ENCODE results near the gene XAGE3. TPM values are rescaled to one million over a fixed set of nuclear protein-coding genes. Genes with fewer than 3 reads are reported as not detected.

XAGE3 gene
- polyA plus RNA-seq, 4 donors: not detected

GRCh38 chrX:52819788-52820187, 48.1 kb downstream of the XAGE3 start:
- no peaks in the 10 kb centered on the region for H3K36me3 ChIP-seq (ENCODE audit: control insufficient read depth in 3 of 3, insufficient read depth in 2 of 3, low read depth in 1 of 3, low read length in 3 of 3)
- H3K27ac ChIP-seq (ENCODE audit: low read depth in 1 of 3, low read length in 2 of 3): no peak overlapping the region
- 65 to 90% (median 82%) methylated on average over 4 of the region's 4 CpGs for WGBS, 3 donors
- FAIRE-seq (no peak), DNase-seq (no peak)
- H3K27me3 ChIP-seq (ENCODE audit: control insufficient read depth in 3 of 3, insufficient read depth in 3 of 3, low read length in 3 of 3): no peaks in the 10 kb centered on the region
- H3K4me3 ChIP-seq (ENCODE audit: low read depth in 1 of 3, low read length in 3 of 3): no peak overlapping the region
- no peaks in the 10 kb centered on the region for H3K9me3 ChIP-seq (ENCODE audit: control insufficient read depth in 2 of 2, insufficient read depth in 1 of 2, low read depth in 1 of 2, low read length in 1 of 2)
- no peaks in the 10 kb centered on the region for H3K4me1 ChIP-seq (ENCODE audit: control insufficient read depth in 3 of 3, insufficient read depth in 2 of 3, low read depth in 1 of 3, low read length in 2 of 3)

Other genes starting within 250 kb of the XAGE3 start
- gene SSX7, start 213.2 kb downstream of the XAGE3 start, polyA plus RNA-seq: not detected
- gene SSX2, start 160.9 kb downstream of the XAGE3 start, polyA plus RNA-seq: not detected
- gene SSX2B, start 116.8 kb downstream of the XAGE3 start, polyA plus RNA-seq: not detected
- not detected for gene SPANXN5, start 70.7 kb downstream of the XAGE3 start, polyA plus RNA-seq
- not detected for gene XAGE5, start 56.8 kb downstream of the XAGE3 start, polyA plus RNA-seq
- gene FAM156B, start 29.2 kb upstream of the XAGE3 start, polyA plus RNA-seq: 10 to 100 TPM; 11.3 to 59.9 (median 33.2) TPM
- 10 to 100 TPM; 10.8 to 29.9 (median 15.4) TPM for gene FAM156A, start 90.4 kb upstream of the XAGE3 start, polyA plus RNA-seq
- gene GPR173, start 180.7 kb upstream of the XAGE3 start, polyA plus RNA-seq: 1 to 10 TPM in 2 of 4 donors, under 1 TPM in 1, not detected in 1; 0.27 to 3.5 (median 1.5) TPM
- 10 to 100 TPM in 2 of 4 donors, 1 to 10 TPM in 2; 6.7 to 20.7 (median 12.3) TPM for gene TSPYL2, start 214.3 kb upstream of the XAGE3 start, polyA plus RNA-seq
- gene KANTR, start 226.1 kb upstream of the XAGE3 start, polyA plus RNA-seq: 10 to 100 TPM in 1 of 4 donors, 1 to 10 TPM in 3; 1.4 to 12.5 (median 4.0) TPM